NCI-H2196 treated with DMSO at 0.1 percent for 48 hours (cell line): Measurements from ENCODE around the gene VAPB.
"Not testable (repeated sequence)": the region's sequence is repeated elsewhere in the genome, so short reads cannot be mapped to it uniquely, and the experiment has no call there.

Source experiments
- DNase-seq: peaks from one replicate; lab custom pipeline; 2025; ENCODE audit not compliant: unreplicated experiment; lab: John Stamatoyannopoulos, UW

VAPB gene

GRCh38 chr20:58406422-58407001 lies 17.5 kb downstream of the VAPB start:
- DNase-seq, result no peak

GRCh38 chr20:58407201-58407873 lies 18.3 kb downstream of the VAPB start:
- DNase-seq, result no peak

GRCh38 chr20:58407966-58408557 lies 19.0 kb downstream of the VAPB start:
- peak; percentile 15 for DNase-seq

GRCh38 chr20:58408603-58409246 lies 19.7 kb downstream of the VAPB start:
- peak; percentile 69 for DNase-seq

- DNase-seq, result not testable (repeated sequence)
Observed at GRCh38 chr20:58414216-58414615, 25.2 kb downstream of the VAPB start.

GRCh38 chr20:58414786-58415185 lies 25.8 kb downstream of the VAPB start:
- not testable (repeated sequence) for DNase-seq

GRCh38 chr20:58416057-58416456 lies 27.0 kb downstream of the VAPB start:
- DNase-seq, result no peak

GRCh38 chr20:58416835-58417234 lies 27.8 kb downstream of the VAPB start:
- no peak for DNase-seq

GRCh38 chr20:58417438-58417837 lies 28.4 kb downstream of the VAPB start:
- DNase-seq, result no peak

GRCh38 chr20:58418949-58419748 lies 30.1 kb downstream of the VAPB start:
- DNase-seq, result no peak

GRCh38 chr20:58420798-58421496 lies 31.9 kb downstream of the VAPB start:
- DNase-seq, result no peak

- DNase-seq, result no peak
Observed at GRCh38 chr20:58421497-58421850, 32.4 kb downstream of the VAPB start.

- no peak for DNase-seq
Observed at GRCh38 chr20:58424218-58424969, 35.4 kb downstream of the VAPB start.

- not testable (repeated sequence) for DNase-seq
Observed at GRCh38 chr20:58427571-58427970, 38.5 kb downstream of the VAPB start.

- DNase-seq, result no peak
Observed at GRCh38 chr20:58428364-58428763, 39.3 kb downstream of the VAPB start.

- no peak for DNase-seq
Observed at GRCh38 chr20:58429303-58429702, 40.3 kb downstream of the VAPB start.

GRCh38 chr20:58431134-58431533 lies 42.1 kb downstream of the VAPB start:
- no peak for DNase-seq

- DNase-seq, result no peak
Observed at GRCh38 chr20:58432186-58432954, 43.3 kb downstream of the VAPB start.

- no peak for DNase-seq
Observed at GRCh38 chr20:58433029-58433647, 44.1 kb downstream of the VAPB start.
